HepG2 (cell line): ENCODE results near the gene TARBP2. TPM values are rescaled to one million over a fixed set of nuclear protein-coding genes. Genes with fewer than 3 reads are reported as not detected.

Experiments used
- KAT8 ChIP-seq: IDR thresholded peaks from 2 replicates; pipeline ENCODE4 v1.6.1; 2016; ENCODE audit warnings: missing genetic modification reagents, missing compliant biosample characterization
- PCBP2 ChIP-seq: fragments of 200-400 bp; formaldehyde crosslinking; optimal IDR thresholded peaks from 2 replicates; pipeline ENCODE3; 2018; ENCODE audit warnings: low read length, low read depth; ENCODE audit not compliant: poor library complexity, severe bottlenecking
- SATB2 ChIP-seq: sonication (generic); formaldehyde crosslinking; IDR thresholded peaks from 2 replicates; pipeline ENCODE4 v1.5.0; 2020; ENCODE audit warnings: missing genetic modification reagents
- SP4 ChIP-seq: sonication (generic); formaldehyde crosslinking; IDR thresholded peaks from 2 replicates; pipeline ENCODE4 v1.8.1; 2023; ENCODE audit warnings: mild to moderate bottlenecking, missing genetic modification reagents
- ZNF292 ChIP-seq: sonication (generic); formaldehyde crosslinking; IDR thresholded peaks from 2 replicates; pipeline ENCODE4 v1.8.1; 2022; ENCODE audit warnings: mild to moderate bottlenecking, low read depth, missing genetic modification reagents, borderline replicate concordance
- ZNF660 ChIP-seq: sonication (generic); formaldehyde crosslinking; IDR thresholded peaks from 2 replicates; pipeline ENCODE4 v1.5.1; 2020; ENCODE audit warnings: mild to moderate bottlenecking, low read depth, missing genetic modification reagents, borderline replicate concordance
- ZNF720 ChIP-seq: sonication (generic); formaldehyde crosslinking; IDR thresholded peaks from 2 replicates; pipeline ENCODE4 v1.4.0; 2020; ENCODE audit warnings: missing genetic modification reagents
- ZNF782 ChIP-seq: sonication (generic); formaldehyde crosslinking; IDR thresholded peaks from 2 replicates; pipeline ENCODE4 v1.4.0; 2020; ENCODE audit warnings: missing genetic modification reagents, mild to moderate bottlenecking, borderline replicate concordance
- polyA plus RNA-seq, 8 experiments: library from polyadenylated mRNA; depleted of rRNA in 3 of 8; stranded (reverse) in 7 of 8; unstranded in 1 of 8; fragments of >200 nt; fragmentation: Illumina TruSeq in 4 of 8; extraction: Trizol in 4 of 8; gene quantifications; 2 replicates each; pipeline versions ENCODE4 v1.2.1 to v1.2.3, GENCODE V29; 2011 to 2016; ENCODE audit warnings: low read depth in 4 of 8, missing spikeins in 1 of 8, mixed read lengths in 1 of 8; ENCODE audit not compliant: insufficient read depth in 1 of 8
- total RNA-seq, 5 experiments: library from RNA; depleted of rRNA; stranded (reverse); fragments of >200 nt; fragmentation: Illumina TruSeq; extraction: Trizol; gene quantifications; 2 replicates each; pipeline ENCODE4 v1.2.3, GENCODE V29; 2016; ENCODE audit warnings: low read depth in 1 of 5
- TF ChIP-seq, protein P1 (sequence below): sonication (generic); formaldehyde crosslinking; IDR thresholded peaks from 2 replicates; pipeline ENCODE4 v1.4.0; 2020; ENCODE audit warnings: missing genetic modification reagents, borderline replicate concordance
- TF ChIP-seq, protein P2 (sequence below): sonication (generic); formaldehyde crosslinking; IDR thresholded peaks from 2 replicates; pipeline ENCODE4 v1.5.0; 2020; ENCODE audit warnings: missing genetic modification reagents
- TF ChIP-seq, protein P3 (sequence below): sonication (generic); formaldehyde crosslinking; IDR thresholded peaks from 2 replicates; pipeline ENCODE4 v1.5.1; 2020; ENCODE audit warnings: mild to moderate bottlenecking, missing genetic modification reagents
- TF ChIP-seq, protein P4 (sequence below): sonication (generic); formaldehyde crosslinking; IDR thresholded peaks from 2 replicates; pipeline ENCODE4 v1.8.1; 2022; ENCODE audit warnings: mild to moderate bottlenecking, missing genetic modification reagents
- TF ChIP-seq, protein P5 (sequence below): sonication (generic); formaldehyde crosslinking; IDR thresholded peaks from 2 replicates; pipeline ENCODE4 v1.8.1; 2023; ENCODE audit warnings: mild to moderate bottlenecking, missing genetic modification reagents
- TF ChIP-seq, protein P6 (sequence below): sonication (generic); formaldehyde crosslinking; IDR thresholded peaks from 2 replicates; pipeline ENCODE4 v1.5.0; 2020; ENCODE audit warnings: mild to moderate bottlenecking, missing genetic modification reagents

Gene TARBP2
- total and polyA plus RNA-seq, 2 of the 13 experiments (the other 11 are each of a cell fraction or from before 2014, with no cell fraction given): 47.0 to 55.5 TPM

DNA sequence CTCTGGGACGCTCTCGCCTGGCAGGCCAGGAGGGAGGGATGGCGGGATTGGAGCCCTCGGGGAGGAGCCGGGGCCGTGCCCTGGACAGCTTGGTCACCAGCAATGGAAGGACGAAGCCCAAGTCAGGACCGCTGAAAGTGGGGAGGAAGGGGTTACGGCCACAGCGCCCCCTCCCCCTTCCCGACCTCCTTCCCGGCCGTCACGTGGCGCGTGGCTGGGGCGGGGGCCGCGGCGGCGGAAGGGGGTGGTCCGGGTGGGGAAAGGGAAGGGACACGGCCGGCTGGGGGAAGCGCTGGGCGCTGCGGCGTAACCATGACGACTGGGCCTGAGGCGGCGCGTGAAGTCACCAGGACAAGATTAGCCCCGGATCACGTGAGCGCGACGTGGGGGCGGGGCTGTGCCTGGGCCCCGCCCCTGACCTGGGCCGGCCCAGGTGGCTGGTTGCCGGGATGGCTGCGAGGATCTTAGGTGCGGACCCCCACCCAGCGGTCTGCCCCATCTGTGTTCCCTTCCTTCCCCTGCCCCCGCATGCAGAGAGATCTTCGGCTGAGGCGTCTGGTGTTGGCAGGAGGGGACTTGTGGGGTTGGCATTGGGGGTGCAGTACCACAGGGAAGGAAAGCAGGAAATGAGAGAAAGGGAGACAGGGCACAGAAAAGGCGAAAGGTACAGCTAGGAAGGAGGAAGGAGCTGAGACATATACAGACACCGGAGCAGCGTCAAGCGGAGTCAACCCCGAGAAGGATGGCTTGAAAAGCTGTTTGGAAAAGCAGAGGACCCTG is 8.1 kb upstream of the TARBP2 start (continued):
- TF ChIP-seq, protein P1, sequence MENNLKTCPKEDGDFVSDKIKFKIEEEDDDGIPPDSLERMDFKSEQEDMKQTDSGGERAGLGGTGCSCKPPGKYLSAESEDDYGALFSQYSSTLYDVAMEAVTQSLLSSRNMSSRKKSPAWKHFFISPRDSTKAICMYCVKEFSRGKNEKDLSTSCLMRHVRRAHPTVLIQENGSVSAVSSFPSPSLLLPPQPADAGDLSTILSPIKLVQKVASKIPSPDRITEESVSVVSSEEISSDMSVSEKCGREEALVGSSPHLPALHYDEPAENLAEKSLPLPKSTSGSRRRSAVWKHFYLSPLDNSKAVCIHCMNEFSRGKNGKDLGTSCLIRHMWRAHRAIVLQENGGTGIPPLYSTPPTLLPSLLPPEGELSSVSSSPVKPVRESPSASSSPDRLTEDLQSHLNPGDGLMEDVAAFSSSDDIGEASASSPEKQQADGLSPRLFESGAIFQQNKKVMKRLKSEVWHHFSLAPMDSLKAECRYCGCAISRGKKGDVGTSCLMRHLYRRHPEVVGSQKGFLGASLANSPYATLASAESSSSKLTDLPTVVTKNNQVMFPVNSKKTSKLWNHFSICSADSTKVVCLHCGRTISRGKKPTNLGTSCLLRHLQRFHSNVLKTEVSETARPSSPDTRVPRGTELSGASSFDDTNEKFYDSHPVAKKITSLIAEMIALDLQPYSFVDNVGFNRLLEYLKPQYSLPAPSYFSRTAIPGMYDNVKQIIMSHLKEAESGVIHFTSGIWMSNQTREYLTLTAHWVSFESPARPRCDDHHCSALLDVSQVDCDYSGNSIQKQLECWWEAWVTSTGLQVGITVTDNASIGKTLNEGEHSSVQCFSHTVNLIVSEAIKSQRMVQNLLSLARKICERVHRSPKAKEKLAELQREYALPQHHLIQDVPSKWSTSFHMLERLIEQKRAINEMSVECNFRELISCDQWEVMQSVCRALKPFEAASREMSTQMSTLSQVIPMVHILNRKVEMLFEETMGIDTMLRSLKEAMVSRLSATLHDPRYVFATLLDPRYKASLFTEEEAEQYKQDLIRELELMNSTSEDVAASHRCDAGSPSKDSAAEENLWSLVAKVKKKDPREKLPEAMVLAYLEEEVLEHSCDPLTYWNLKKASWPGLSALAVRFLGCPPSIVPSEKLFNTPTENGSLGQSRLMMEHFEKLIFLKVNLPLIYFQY (CRISPR knock-in tag): no peak
- TF ChIP-seq ZNF720 (CRISPR knock-in tag) (no peak), KAT8 (0 out of 2 replicates have a peak, but pooled peaks have one; percentile 20), ZNF292 (no peak), PCBP2 (no peak), ZNF660 (CRISPR knock-in tag) (no peak), ZNF782 (CRISPR knock-in tag) (no peak), SATB2 (CRISPR knock-in tag) (no peak), SP4 (CRISPR knock-in tag) (no peak)
- TF ChIP-seq, protein P2, sequence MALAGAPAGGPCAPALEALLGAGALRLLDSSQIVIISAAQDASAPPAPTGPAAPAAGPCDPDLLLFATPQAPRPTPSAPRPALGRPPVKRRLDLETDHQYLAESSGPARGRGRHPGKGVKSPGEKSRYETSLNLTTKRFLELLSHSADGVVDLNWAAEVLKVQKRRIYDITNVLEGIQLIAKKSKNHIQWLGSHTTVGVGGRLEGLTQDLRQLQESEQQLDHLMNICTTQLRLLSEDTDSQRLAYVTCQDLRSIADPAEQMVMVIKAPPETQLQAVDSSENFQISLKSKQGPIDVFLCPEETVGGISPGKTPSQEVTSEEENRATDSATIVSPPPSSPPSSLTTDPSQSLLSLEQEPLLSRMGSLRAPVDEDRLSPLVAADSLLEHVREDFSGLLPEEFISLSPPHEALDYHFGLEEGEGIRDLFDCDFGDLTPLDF (CRISPR knock-in tag): no peak
- TF ChIP-seq, protein P3, sequence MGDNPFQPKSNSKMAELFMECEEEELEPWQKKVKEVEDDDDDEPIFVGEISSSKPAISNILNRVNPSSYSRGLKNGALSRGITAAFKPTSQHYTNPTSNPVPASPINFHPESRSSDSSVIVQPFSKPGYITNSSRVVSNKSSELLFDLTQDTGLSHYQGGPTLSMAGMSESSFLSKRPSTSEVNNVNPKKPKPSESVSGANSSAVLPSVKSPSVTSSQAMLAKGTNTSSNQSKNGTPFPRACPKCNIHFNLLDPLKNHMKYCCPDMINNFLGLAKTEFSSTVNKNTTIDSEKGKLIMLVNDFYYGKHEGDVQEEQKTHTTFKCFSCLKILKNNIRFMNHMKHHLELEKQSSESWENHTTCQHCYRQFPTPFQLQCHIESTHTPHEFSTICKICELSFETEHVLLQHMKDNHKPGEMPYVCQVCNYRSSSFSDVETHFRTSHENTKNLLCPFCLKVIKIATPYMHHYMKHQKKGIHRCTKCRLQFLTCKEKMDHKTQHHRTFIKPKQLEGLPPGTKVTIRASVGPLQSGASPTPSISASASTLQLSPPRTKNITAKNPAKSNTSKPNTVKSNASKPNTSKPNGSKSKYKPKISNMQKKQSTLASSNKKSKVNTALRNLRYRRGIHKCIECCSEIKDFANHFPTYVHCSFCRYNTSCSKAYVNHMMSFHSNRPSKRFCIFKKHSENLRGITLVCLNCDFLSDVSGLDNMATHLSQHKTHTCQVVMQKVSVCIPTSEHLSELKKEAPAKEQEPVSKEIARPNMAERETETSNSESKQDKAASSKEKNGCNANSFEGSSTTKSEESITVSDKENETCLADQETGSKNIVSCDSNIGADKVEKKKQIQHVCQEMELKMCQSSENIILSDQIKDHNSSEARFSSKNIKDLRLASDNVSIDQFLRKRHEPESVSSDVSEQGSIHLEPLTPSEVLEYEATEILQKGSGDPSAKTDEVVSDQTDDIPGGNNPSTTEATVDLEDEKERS (CRISPR knock-in tag): no peak
- TF ChIP-seq, protein P4, sequence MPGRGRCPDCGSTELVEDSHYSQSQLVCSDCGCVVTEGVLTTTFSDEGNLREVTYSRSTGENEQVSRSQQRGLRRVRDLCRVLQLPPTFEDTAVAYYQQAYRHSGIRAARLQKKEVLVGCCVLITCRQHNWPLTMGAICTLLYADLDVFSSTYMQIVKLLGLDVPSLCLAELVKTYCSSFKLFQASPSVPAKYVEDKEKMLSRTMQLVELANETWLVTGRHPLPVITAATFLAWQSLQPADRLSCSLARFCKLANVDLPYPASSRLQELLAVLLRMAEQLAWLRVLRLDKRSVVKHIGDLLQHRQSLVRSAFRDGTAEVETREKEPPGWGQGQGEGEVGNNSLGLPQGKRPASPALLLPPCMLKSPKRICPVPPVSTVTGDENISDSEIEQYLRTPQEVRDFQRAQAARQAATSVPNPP: no peak
- TF ChIP-seq, protein P5, sequence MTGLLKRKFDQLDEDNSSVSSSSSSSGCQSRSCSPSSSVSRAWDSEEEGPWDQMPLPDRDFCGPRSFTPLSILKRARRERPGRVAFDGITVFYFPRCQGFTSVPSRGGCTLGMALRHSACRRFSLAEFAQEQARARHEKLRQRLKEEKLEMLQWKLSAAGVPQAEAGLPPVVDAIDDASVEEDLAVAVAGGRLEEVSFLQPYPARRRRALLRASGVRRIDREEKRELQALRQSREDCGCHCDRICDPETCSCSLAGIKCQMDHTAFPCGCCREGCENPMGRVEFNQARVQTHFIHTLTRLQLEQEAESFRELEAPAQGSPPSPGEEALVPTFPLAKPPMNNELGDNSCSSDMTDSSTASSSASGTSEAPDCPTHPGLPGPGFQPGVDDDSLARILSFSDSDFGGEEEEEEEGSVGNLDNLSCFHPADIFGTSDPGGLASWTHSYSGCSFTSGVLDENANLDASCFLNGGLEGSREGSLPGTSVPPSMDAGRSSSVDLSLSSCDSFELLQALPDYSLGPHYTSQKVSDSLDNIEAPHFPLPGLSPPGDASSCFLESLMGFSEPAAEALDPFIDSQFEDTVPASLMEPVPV (CRISPR knock-in tag): no peak
- TF ChIP-seq, protein P6, sequence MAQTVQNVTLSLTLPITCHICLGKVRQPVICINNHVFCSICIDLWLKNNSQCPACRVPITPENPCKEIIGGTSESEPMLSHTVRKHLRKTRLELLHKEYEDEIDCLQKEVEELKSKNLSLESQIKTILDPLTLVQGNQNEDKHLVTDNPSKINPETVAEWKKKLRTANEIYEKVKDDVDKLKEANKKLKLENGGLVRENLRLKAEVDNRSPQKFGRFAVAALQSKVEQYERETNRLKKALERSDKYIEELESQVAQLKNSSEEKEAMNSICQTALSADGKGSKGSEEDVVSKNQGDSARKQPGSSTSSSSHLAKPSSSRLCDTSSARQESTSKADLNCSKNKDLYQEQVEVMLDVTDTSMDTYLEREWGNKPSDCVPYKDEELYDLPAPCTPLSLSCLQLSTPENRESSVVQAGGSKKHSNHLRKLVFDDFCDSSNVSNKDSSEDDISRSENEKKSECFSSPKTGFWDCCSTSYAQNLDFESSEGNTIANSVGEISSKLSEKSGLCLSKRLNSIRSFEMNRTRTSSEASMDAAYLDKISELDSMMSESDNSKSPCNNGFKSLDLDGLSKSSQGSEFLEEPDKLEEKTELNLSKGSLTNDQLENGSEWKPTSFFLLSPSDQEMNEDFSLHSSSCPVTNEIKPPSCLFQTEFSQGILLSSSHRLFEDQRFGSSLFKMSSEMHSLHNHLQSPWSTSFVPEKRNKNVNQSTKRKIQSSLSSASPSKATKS (CRISPR knock-in tag): no peak
